Skin epidermis (tissue), 12 donors: Measurements from ENCODE around the gene NALF2.

Experiments
- H3K27ac ChIP-seq, 21 experiments: fragments of 200-600 bp; sonication (generic) in 11 of 21; one replicate each; pipeline ENCODE4 v1.5.0; 2020; ENCODE audit warnings: mild to moderate bottlenecking in 3 of 21, inconsistent platforms in 2 of 21, moderate library complexity in 2 of 21
- H3K4me3 ChIP-seq, 7 experiments: fragments of 200-600 bp; sonication (generic) in 2 of 7; one replicate each; pipeline ENCODE4 v1.5.0; 2020; ENCODE audit warnings: inconsistent platforms in 2 of 7, mild to moderate bottlenecking in 2 of 7, moderate library complexity in 1 of 7

Gene NALF2

DNA sequence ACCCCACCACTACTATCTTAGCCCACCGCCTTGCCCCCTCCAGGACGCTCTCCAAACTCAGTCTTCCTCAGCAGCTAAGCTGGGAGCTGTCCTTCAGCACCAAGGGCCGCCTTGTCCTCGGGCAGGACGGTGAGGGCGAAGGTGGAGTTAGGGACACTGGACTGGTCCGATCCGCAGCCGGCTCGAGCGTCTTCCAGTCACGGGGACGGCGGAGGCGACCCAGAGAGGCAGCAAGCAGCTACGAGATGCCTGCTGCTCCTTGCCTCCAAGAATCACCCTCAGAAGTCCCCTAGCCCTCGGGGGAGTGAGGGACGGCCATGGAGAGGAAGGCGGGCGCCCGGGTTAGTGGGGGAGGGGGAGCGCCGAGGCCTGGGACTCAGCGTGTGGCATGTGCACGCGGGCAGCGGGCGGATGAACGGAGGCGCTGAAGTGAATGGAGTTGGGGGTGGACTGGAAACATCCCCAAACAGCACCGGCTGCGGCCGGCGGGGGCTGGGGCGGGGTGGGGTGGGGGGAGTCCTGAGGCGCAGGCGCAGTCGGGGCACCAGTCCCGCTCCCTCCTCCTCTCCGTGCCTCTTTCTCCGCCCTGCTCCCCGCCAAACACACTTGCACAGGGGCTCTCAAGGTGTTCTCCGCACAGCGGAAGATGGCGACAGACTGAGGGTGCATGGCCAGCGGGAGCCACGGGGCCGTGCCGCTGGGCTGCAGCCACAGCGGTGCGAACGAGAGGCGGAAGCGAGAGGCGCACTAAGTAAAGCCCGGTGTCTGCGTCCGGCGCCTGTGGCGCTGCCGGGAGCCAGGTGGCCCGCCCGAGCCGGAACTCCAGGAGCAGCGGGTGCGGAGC, at the start of gene NALF2:
Gene NALF2, plus strand, starts transcription at position 545 of the 844 bp plus-strand sequence. CDS start 957 bp downstream, outside the sequence.
- no peak within 1 kb of the TSS for H3K27ac ChIP-seq
- H3K4me3 ChIP-seq, result peak within 1 kb of the TSS in 6 of 7 experiments; percentile 8 to 35 (median 27)

DNA sequence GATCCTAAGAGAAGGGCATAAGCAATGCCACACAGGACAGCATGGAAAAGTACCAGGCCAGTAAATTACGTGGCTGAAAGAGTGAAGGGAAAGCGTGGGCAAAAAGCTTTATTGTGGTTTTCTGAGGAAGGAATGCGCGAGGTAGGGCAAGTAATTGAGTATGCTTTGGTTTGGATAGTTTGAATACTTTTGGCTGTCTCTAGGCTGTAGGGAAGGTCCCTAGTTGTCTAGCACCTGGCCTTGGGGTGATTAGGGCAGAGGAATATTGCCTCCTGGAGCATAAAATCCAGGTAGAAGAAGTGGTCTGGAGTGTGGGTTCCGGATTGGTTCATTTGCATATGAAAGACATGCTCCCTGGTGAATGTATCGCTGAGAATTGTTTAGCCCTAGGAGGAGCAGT, 46.4 kb upstream of the NALF2 start:
- Histone ChIP-seq H3K27ac (no peak overlapping the region), H3K4me3 (no peak overlapping the region)

DNA sequence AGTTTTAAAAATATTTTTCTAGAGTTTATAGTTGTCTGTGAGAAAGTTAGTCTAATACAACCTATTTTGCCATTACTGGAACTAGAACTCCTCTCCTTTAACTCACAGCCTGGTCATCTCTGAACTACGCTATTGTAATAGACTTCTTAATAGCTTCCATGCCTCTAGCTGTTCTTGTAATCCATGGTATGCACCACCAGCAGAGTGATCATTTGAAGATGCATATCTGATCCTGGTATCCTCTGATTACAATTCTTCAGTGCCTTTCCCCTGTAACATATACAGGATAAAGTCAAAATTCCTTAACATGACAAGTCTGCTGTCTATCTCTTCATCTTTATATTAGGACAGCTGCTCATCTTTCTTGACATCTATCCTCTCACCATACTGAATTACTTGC, 37.6 kb upstream of the NALF2 start:
- Histone ChIP-seq H3K4me3 (no peak overlapping the region), H3K27ac (no peak overlapping the region)

DNA sequence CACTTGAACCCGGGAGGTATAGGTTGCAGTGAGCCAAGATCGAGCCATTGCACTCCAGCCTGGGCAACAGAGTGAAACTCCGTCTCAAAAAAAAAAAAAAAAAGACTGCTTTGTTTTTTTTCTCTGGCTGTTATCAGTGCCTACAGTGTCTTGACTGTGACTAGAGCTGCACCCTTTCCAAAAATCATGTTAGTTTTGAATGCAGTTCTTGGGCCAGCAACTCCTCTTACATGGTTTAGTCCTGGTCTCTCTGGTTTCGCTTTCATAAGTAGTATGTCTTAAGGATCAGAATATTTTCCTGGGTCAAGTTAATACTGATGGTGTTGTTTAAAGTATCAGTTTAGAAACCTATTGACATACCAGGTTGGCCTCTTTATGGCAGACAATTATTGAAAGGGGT, 34.2 kb upstream of the NALF2 start:
- no peak overlapping the region for H3K4me3 ChIP-seq
- H3K27ac ChIP-seq, result no peak overlapping the region

DNA sequence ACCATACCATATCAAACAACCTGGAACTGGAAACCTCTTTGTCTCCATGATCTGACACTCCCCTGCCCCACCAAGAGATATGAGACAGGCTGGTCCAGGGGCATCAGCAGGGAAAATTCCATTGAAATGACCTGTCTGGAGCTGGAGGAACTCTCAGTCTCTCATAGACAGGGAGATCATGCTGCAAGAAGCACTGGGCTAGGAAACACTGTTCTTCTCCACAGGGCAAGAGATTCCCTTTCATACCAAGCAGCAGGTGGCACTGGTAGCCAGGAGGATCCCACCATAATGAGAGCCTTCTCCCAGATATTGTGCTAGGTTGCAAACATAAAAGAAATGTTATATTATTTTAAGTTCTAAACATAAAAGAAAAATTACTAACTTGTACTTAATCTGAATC, 14.5 kb upstream of the NALF2 start:
- Histone ChIP-seq H3K4me3 (no peak overlapping the region), H3K27ac (no peak overlapping the region)

DNA sequence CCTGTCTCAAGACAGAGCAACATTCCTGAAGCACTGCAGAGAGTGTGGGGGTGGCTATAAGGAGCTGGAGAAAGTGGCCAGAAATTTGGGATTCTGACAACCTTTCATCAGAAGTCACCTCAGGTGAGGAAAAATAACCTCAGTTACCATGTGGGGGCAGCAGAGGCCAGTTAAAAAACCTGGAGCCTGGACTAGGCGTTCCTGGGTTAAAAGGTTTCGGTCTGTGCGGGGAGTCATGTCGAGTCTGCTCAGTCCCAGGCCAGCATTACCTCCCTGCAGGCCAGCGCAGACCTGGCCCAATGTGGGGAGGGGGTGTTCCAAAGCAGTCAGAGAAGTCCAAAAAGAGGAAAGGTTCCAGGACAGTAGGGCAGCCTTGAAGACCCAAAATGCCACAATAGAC, 10.9 kb upstream of the NALF2 start:
- no peak overlapping the region for H3K4me3 ChIP-seq
- no peak overlapping the region for H3K27ac ChIP-seq

DNA sequence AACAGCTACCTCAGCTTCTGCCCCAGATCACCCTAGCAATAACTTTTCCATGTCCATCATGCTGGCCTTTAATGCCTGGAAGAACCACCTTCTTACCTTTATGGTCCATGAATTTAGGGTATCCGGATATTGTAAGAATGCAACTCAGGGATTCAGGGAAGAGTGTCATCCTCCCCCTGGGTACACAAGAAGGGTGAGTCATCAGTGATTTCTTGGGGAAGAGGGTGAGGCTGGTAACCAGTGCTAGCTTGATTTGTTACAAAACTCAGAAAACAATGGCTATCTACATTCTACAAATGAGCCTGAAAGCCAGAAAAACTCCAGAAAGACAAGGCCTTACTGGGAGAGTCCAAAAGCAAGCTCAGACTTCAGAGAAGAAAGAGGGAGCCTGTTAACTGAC, 10.4 kb upstream of the NALF2 start:
- no peak overlapping the region for H3K27ac ChIP-seq
- no peak overlapping the region for H3K4me3 ChIP-seq

DNA sequence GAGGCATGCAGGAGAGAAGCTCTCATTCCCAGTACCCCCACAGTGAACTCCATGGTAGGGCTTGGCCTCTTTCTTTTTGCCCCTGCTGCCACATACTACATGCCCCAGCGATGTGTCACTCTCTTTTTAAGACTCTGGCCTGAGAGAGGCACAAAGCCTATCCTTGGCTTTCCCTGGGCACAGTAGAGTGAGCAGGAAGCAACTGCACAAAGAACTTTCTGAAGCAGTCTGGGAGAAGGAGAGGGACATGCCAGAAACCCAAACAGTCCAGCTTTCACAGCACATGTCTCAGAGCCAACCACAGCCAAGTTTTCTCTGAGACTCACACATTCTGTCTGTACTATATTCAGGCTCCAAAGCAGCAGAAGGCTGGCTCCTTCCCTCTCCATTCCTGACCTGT, 7.9 kb upstream of the NALF2 start:
- Histone ChIP-seq H3K4me3 (no peak overlapping the region), H3K27ac (no peak overlapping the region)

DNA sequence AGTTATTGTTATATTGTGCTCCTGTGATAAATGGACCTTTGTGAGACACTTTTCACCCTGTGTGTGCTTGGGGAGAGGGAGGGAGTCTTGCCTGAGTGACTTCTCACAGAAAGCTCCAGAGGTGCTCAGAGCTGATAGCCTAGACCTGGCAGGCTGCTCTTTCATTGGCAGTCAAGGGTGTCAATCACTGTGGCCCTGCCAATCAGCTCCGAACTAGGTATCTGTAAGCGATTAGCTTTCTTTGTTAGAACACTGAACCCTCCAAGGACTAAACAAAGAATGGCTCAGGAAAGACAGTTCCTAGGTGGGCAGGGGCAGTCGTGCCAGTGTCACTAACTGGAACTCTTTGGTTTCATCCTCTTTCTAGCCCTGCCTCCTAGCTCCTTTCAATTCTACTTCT, 2.7 kb upstream of the NALF2 start:
- no peak overlapping the region for H3K27ac ChIP-seq
- H3K4me3 ChIP-seq, result no peak overlapping the region

DNA sequence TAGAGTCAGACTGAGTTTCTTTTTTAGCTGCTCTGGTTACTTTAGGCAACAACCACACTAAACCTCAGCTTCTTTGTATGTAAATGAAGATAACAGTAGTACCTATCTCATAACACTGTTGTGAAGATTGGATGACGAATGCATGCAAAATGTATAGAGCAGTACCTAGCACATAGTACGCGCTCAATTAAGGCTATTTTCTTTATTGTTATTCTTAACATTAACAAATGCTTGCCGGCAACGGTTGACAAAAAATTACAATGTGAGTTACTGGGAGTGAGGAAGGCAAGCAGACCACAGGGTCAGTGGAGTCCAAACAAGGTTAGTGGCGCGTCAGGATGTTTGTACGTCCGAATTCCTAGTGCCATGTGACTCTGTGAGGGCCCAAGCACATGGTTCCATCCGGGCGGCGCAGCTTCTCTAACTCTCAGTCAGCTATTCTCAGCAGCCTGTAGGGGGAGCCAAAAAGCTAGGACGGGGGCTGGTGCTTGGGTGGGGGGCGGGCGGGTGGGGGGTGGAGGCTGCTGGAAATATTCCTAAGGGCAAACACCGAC, 821 bp upstream of the NALF2 start:
- H3K4me3 ChIP-seq, result peak overlapping the region in 1 of 7 experiments; percentile 8
- no peak overlapping the region for H3K27ac ChIP-seq

DNA sequence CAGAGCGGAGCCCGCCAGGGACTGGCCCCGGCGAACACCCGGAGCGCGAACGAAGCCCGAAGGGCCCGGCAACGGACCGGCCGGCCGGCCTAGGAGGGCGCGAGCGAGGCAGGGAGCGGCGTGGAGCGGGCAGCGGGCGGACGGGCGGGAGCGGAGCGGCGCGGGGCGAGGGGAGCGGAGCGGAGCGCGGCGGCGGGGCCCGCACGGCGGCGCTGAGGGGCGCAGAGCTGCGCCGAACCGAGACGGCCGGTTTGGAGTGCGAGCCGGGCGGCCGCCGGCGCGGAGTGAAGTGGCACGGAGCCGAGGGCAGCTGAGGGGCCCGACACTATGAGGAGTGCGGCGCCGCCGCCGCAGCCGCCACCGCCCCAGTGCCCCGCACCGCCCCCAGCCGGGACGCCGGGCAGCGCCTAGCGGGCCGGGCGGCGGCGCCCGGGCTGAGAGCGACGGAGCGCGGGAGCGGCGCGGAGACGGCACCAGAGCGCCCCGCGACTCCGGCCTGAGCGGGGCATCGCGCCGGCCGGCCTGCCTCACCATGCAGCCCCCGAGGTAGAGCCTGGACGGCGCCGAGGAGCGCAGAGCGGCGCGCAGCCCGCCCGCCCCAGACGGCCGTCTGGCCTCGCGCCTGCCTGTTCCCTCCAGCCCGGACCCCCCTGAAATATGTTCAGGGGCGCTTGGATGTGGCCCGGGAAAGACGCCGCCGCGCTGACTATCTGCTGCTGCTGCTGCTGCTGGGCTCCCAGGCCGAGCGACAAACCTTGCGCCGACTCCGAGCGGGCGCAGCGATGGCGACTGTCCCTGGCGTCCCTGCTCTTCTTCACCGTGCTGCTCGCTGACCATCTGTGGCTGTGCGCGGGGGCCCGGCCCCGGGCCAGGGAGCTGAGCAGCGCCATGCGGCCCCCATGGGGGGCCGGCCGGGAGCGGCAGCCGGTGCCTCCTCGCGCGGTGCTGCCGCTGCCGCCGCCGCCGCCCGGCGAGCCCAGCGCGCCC, 793 bp downstream of the NALF2 start:
- H3K27ac ChIP-seq, result no peak overlapping the region
- H3K4me3 ChIP-seq, result peak overlapping the region in 6 of 7 experiments; percentile 8 to 35 (median 27)

DNA sequence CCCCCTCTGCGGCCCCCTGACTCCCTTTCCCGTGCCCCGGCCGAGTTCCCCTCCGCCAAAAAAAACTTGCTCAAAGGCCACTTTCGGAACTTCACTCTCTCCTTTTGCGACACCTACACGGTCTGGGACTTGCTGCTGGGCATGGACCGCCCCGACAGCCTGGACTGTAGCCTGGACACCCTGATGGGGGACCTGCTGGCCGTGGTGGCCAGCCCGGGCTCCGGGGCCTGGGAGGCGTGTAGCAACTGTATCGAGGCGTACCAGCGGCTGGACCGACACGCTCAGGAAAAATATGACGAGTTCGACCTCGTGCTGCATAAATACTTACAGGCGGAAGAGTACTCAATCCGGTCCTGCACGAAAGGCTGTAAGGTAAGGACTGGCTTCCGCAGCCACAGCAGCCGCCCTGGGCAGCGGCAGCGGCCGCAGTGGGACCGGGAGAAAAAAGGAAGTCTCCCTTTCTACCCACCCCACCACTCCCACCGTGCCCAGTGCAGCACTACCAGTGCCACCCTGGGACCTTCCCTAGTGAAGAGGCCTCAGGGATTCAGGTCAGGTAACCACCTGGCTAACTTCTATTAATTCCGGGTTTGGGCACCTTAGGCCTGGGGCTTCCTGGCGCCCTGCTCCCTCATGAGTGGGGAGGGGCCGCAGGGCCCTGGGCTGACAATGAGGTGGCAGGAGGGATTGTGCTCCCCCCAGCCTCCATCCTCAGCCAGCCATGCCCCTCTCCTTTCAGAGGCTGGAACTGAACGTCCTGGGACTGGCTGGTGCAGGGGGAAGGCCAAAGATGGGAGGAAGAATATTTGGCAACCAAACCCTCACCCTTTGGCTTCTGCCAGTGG, 1.9 kb downstream of the NALF2 start:
- Histone ChIP-seq H3K4me3 (no peak overlapping the region), H3K27ac (no peak overlapping the region)

DNA sequence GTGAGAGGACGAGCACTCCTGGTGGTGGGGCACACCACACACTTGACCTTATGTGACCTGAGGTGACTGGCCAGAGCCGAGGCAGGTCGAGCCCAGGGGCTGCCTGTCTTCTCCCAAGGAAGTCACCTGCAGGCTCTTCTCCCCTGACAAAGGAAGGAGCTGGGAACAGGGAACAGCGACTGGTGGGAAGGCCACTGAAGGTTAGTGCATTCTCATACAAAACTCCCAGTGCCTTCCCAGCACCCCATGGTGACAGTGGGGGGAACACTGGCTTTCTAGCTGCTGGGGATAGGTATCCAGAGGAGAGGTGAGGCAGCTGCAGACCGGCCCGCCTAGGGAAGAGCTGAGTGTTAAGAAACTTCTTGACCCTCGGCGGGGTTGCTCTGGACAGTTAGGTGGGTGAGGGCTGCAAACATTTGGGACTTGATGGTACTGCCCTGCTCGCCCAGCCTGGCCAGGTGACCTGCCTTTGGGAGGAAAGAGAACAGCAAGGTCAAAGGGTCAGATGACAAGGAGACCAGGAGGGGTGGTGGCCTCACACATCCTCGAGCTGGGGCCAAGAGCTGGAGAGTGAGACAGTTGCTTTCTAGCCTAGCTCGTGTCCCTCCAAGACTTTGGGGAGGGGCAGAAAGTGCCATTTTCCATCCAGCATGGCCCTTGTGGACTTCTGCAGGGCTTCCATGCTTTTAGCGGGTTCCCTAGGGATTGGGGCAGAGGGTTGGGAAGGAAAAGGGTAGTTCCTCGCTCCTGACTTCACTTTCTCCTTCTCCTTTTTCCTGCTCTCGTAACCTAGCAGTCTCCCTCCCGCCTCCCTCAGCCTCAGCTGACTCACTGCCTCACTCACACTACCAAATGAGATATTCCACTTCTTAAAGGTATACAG, 2.7 kb downstream of the NALF2 start:
- no peak overlapping the region for H3K4me3 ChIP-seq
- no peak overlapping the region for H3K27ac ChIP-seq

DNA sequence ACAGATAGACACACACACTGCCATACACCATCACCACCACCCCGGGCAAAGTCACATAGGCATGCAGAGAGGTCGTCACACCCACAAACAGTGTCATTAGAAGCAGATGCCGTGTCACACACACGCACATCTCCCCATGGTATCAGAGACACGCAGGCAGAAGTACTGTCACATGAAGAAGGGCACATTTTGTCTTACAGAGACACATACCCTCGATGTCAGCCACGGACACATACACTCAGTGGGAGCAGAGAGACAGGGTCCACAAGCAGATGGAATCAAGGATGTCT, 3.3 kb downstream of the NALF2 start:
- Histone ChIP-seq H3K27ac (no peak overlapping the region), H3K4me3 (no peak overlapping the region)

DNA sequence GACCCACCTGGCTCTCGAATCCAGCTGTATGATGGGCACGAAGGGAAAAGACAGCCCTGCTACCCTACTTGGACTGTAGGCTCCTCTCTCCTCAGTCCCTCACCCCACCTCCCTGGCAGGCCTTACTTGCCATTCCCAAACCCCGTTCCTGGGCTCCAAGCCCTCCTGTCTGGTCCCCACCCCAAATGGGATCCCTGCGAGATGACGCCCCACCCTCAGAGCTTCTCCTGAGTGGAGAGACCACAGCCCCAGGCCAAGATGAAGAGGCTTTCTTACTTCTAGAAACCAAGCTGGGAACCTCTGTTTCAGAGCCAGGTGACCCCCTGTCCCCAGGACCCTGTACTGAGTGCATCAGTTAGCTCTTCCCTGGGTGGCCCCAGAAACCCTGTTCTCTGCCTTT, 4.5 kb downstream of the NALF2 start:
- Histone ChIP-seq H3K27ac (no peak overlapping the region), H3K4me3 (no peak overlapping the region)

DNA sequence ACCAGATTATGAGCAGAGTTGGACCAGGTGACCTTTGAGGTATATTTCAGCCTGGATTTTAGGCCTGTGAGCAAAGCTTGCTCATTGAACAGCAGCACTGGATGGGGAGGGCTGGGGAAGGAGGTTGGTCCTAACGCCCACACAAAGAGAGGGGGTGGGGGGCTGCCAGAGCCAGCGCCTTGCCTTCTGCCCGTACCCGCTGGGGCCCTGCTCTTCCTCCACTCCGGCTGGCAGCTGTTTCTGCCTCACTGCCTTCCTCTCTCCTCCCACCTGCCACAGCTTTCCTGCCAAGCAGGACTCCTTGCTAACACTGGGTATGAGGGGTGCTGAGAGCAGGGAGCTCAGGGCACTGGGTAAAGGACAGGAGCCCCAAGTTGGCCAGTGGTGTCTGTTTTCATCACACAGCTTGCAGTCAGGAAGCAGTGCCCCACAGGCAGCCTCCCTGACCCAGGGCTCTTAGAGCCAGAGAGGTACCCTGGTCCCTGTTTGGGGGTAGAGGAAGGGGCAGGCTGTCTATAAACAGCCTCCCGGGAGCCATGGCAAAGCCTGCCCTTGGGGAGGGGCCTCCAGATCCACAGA, 6.1 kb downstream of the NALF2 start:
- H3K27ac ChIP-seq, result no peak overlapping the region
- H3K4me3 ChIP-seq, result no peak overlapping the region

DNA sequence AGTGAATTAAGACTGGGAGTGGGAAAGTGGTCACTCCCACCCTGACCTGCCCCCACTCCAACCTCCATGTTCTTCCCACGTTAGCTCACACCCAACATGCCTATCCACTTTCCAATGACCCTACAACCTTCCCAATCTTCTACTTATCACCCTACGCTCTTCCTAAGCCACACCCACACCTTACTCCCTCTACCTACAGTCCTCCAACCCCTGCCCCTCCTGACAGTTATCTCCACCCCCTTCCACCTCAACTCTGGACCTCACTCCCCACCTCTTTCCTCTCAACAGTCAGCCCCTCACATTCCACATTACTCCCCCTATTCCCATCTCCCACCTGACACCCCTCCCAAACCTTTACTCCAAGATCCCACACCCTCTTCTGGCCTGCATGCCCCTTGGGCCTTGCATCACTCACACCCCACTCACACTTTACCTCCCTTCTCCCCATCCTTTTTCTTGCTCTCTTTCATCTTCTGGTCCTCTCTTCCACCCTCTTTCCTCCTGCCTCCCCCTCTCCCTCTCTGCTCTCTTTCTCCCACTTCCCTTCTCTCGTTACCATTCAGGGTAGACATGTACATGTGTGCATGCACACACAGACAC, 6.9 kb downstream of the NALF2 start:
- H3K27ac ChIP-seq, result no peak overlapping the region

DNA sequence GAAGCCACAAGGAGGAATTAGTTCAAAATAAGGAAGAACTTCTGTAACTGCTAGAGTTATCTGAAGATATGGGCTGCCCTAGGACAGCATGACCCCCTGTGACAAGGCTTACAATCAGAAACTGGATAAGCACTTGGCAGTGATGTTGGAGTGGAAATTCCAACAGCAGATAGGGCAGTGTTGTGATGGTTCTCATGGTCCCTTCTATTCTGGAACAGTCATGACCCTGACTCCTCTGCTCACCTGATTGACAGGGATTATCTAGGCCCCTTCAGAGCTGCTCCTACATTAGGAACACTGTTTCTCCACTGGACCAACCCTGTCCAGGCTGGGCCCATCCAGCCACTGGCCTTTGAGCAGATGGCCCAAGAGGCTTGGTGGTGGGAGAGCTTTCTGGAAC, 17.9 kb downstream of the NALF2 start:
- H3K4me3 ChIP-seq, result no peak overlapping the region
- H3K27ac ChIP-seq, result no peak overlapping the region

More for the DNA sequence above, 6.9 kb downstream of the NALF2 start:
- no peak overlapping the region for H3K4me3 ChIP-seq
